SU-DHL-6 (cell line): ENCODE data around the gene TICRR.

Experiments
- H2AFZ ChIP-seq: fragments of 200-600 bp; sonication (generic); 2 replicates; pipeline ENCODE4 v1.6.1; 2014; ENCODE audit warnings: low read depth, mild to moderate bottlenecking, moderate library complexity, mixed read lengths, antibody characterized with exemption, low read length; ENCODE audit not compliant: severe bottlenecking
- H3F3A ChIP-seq: fragments of 200-600 bp; shearing (Covaris generic); 2 replicates; pipeline ENCODE4 v1.6.0; 2016; ENCODE audit warnings: antibody characterized with exemption, mild to moderate bottlenecking; ENCODE audit not compliant: insufficient read depth
- H3K27ac ChIP-seq: fragments of 200-600 bp; sonication (generic); 2 replicates; pipeline ENCODE4 v1.5.1; 2016; ENCODE audit warnings: low read depth, mild to moderate bottlenecking, low read length, moderate library complexity, mixed read lengths
- H3K27me3 ChIP-seq: fragments of 200-600 bp; sonication (generic), shearing (Covaris generic); 2 replicates; pipeline ENCODE4 v1.6.0; 2014; ENCODE audit warnings: mild to moderate bottlenecking, low read length
- H3K36me3 ChIP-seq: fragments of 200-600 bp; sonication (generic); 2 replicates; pipeline ENCODE4 v1.6.1; 2014; ENCODE audit warnings: mild to moderate bottlenecking, low read length, mixed read lengths
- H3K4me2 ChIP-seq: fragments of 300-600, 200-600 bp; shearing (Covaris generic), sonication (generic); 2 replicates; pipeline ENCODE4 v1.6.0; 2014; ENCODE audit warnings: low read length, low read depth, mild to moderate bottlenecking; ENCODE audit not compliant: poor library complexity, severe bottlenecking
- H3K4me3 ChIP-seq: fragments of 200-600 bp; sonication (generic); 2 replicates; pipeline ENCODE4 v1.5.1; 2014; ENCODE audit warnings: antibody characterized with exemption, low read length, mild to moderate bottlenecking, mixed read lengths; ENCODE audit not compliant: insufficient read depth, poor library complexity, severe bottlenecking
- H3K79me2 ChIP-seq: fragments of 200-600 bp; sonication (generic); 2 replicates; pipeline ENCODE4 v1.6.1; 2014; ENCODE audit warnings: mild to moderate bottlenecking, low read length, moderate library complexity; ENCODE audit not compliant: insufficient read depth
- H3K9ac ChIP-seq: fragments of 200-600 bp; sonication (generic); 2 replicates; pipeline ENCODE4 v1.7.0; 2014; ENCODE audit warnings: mild to moderate bottlenecking, low read length
- H3K9me2 ChIP-seq: fragments of 200-600 bp; sonication (generic); replicated peaks from 2 replicates; pipeline ENCODE4 v1.6.1; 2014; ENCODE audit warnings: low read length; ENCODE audit not compliant: insufficient read depth
- H3K9me3 ChIP-seq: fragments of 200-600 bp; sonication (generic); 2 replicates; pipeline ENCODE4 v1.6.1; 2014; ENCODE audit warnings: low read length, mixed read lengths; ENCODE audit not compliant: insufficient read depth
- H4K20me1 ChIP-seq: fragments of 200-600 bp; sonication (generic); 2 replicates; pipeline ENCODE4 v1.6.1; 2014; ENCODE audit warnings: low read depth, mild to moderate bottlenecking, antibody characterized with exemption, low read length, moderate library complexity, mixed read lengths
- CTCF ChIP-seq: fragments of 200-600 bp; sonication (generic); IDR thresholded peaks from one replicate; pipeline ENCODE4 v1.5.1; 2017; ENCODE audit warnings: antibody characterized with exemption, mild to moderate bottlenecking, low read length, moderate library complexity; ENCODE audit not compliant: insufficient read depth, poor library complexity, severe bottlenecking
- EZH2phosphoT487 ChIP-seq: fragments of 200-600 bp; sonication (generic), shearing (Covaris generic); conservative IDR thresholded peaks from 2 replicates; pipeline ENCODE4 v1.6.1; 2018; ENCODE audit warnings: mild to moderate bottlenecking, antibody characterized with exemption, low read length, moderate library complexity, mixed read lengths

The TICRR gene

GRCh38 chr15:89628806-89629715, 53.8 kb downstream of the TICRR start:
- no peak overlapping the region for H2AFZ ChIP-seq
- H4K20me1 ChIP-seq, result no peaks in the 10 kb centered on the region
- H3F3A ChIP-seq, result no peaks in the 10 kb centered on the region
- H3K27ac ChIP-seq, result no peak overlapping the region
- H3K4me2 ChIP-seq, result no peak overlapping the region
- no peak for TF ChIP-seq CTCF
- no peaks in the 10 kb centered on the region for H3K27me3 ChIP-seq
- no peaks in the 10 kb centered on the region for H3K36me3 ChIP-seq
- no peaks in the 10 kb centered on the region for H3K79me2 ChIP-seq
- no peaks in the 10 kb centered on the region for H3K9me3 ChIP-seq
- H3K9me2 ChIP-seq, result no peaks in the 10 kb centered on the region
- no peak overlapping the region for H3K4me3 ChIP-seq
- no peak overlapping the region for H3K9ac ChIP-seq

- H3F3A ChIP-seq, result no peaks in the 10 kb centered on the region
- no peak overlapping the region for H2AFZ ChIP-seq
- H3K4me3 ChIP-seq, result no peak overlapping the region
- no peak overlapping the region for H3K9ac ChIP-seq
- no peaks in the 10 kb centered on the region for H4K20me1 ChIP-seq
- H3K79me2 ChIP-seq, result no peaks in the 10 kb centered on the region
- no peaks in the 10 kb centered on the region for H3K9me3 ChIP-seq
- no peaks in the 10 kb centered on the region for H3K27me3 ChIP-seq
- H3K36me3 ChIP-seq, result no peaks in the 10 kb centered on the region
- H3K4me2 ChIP-seq, result no peak overlapping the region
- TF ChIP-seq CTCF, result no peak
- no peak for TF ChIP-seq EZH2phosphoT487
- no peak overlapping the region for H3K27ac ChIP-seq
- H3K9me2 ChIP-seq, result no peaks in the 10 kb centered on the region
These were observed 54.6 kb downstream of the TICRR start for GRCh38 chr15:89629829-89630228.

- Histone ChIP-seq H3K27me3 (no peaks in the 10 kb centered on the region), H3F3A (no peaks in the 10 kb centered on the region), H3K9ac (no peak overlapping the region), H2AFZ (no peak overlapping the region), H3K9me2 (no peaks in the 10 kb centered on the region), H3K27ac (no peak overlapping the region), H3K9me3 (no peaks in the 10 kb centered on the region), H3K79me2 (no peaks in the 10 kb centered on the region), H4K20me1 (no peaks in the 10 kb centered on the region), H3K4me2 (no peak overlapping the region), H3K4me3 (no peak overlapping the region), H3K36me3 (no peaks in the 10 kb centered on the region)
- TF ChIP-seq CTCF (no peak), EZH2phosphoT487 (no peak)
These were observed 55.0 kb downstream of the TICRR start for GRCh38 chr15:89630260-89630659.
